Measurements from ENCODE around the gene CNGA4.

CNGA4 gene

GRCh38 chr11:6263662-6264061, 24.8 kb downstream of the CNGA4 start:
- TF ChIP-seq GATA2 (IDR thresholded peaks at IDR 0.05; ENCODE audit: low read depth, low read length), result no peak
- no peak for TF ChIP-seq GATA3 (IDR thresholded peaks at IDR 0.05; ENCODE audit: low read depth, low read length)

- no peak for TF ChIP-seq GATA2 (IDR thresholded peaks at IDR 0.05; ENCODE audit: low read depth, low read length)
- TF ChIP-seq GATA3 (IDR thresholded peaks at IDR 0.05; ENCODE audit: low read depth, low read length), result no peak
Observed at GRCh38 chr11:6268820-6269219, 29.9 kb downstream of the CNGA4 start.

GRCh38 chr11:6269994-6270393, 31.1 kb downstream of the CNGA4 start:
- TF ChIP-seq GATA3 (IDR thresholded peaks at IDR 0.05; ENCODE audit: low read depth, low read length) (no peak), GATA2 (IDR thresholded peaks at IDR 0.05; ENCODE audit: low read depth, low read length) (no peak)

- TF ChIP-seq GATA3 (IDR thresholded peaks at IDR 0.05; ENCODE audit: low read depth, low read length) (no peak), GATA2 (IDR thresholded peaks at IDR 0.05; ENCODE audit: low read depth, low read length) (no peak)
Observed at GRCh38 chr11:6270584-6271246, 31.8 kb downstream of the CNGA4 start.

DNA sequence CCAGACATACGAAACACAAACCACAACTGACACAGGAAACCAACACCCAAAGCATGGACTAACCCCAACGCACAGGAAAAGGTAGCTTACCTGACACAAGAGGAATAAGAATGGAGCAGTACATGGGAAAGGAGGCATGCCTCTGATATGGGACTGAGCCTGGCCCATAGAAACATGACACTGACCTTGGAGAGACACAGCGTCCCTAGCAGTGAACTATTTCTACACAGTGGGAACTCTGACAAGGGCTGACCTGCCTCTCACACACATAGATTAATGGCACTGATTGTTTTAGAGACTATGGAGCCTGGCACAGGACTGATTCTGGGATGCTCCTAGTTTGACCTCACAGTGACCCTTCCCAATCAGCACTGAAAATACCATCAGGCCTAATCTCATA, 32.7 kb downstream of the CNGA4 start:
- TF ChIP-seq GATA3 (IDR thresholded peaks at IDR 0.05; ENCODE audit: low read depth, low read length) (no peak), GATA2 (IDR thresholded peaks at IDR 0.05; ENCODE audit: low read depth, low read length) (no peak)

GRCh38 chr11:6273188-6273587, 34.3 kb downstream of the CNGA4 start:
- no peak for TF ChIP-seq GATA2 (IDR thresholded peaks at IDR 0.05; ENCODE audit: low read depth, low read length)
- TF ChIP-seq GATA3 (IDR thresholded peaks at IDR 0.05; ENCODE audit: low read depth, low read length), result no peak

DNA sequence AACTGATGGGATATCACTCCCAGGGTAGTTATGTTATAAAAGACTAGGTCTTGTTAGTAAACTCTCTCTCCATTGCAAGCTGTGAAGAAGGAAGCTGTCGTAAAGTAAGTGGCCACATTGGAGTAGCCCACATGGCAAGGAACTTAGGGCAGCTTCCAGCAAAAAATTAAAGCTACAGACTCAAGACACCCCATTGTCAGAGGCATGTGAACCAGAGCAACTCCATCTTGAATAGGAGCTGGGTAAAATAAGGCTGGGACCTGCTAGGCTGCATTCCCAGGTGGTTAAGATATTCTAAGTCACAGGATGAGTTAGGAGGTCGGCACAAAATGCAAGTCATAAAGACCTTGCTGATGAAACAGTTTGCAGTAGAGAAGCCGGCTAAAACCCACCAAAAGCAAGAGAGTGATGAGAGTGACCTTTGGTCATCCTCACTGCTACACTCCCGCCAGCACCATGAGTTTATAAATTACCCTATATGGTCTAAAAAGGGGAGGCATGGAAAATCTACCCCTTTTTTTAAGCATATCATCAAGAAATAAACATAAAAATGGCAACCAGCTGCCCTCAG, 44.6 kb downstream of the CNGA4 start:
- TF ChIP-seq GATA2 (IDR thresholded peaks at IDR 0.05; ENCODE audit: low read depth, low read length) (no peak), GATA3 (IDR thresholded peaks at IDR 0.05; ENCODE audit: low read depth, low read length) (no peak)

DNA sequence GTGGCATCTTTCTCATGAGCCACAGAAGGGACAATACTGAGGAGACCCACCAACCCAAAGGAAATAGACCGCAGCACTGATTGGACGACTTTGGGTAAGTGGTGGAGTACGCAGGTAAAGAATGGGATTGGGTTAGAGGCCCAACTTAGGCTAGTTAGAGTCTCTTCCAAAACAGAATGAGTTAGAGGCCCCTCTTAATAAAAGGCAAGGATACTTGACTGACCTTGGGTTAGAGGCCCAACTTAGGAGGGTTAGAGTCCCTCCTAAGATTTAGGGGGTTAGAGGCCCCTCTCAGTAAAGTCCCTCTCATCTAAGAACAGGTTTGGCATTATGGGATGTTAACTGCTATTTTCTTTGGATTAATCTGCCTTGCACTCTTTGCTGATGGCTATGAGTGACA, 45.4 kb downstream of the CNGA4 start:
- TF ChIP-seq GATA2 (IDR thresholded peaks at IDR 0.05; ENCODE audit: low read depth, low read length) (no peak), GATA3 (IDR thresholded peaks at IDR 0.05; ENCODE audit: low read depth, low read length) (no peak)

DNA sequence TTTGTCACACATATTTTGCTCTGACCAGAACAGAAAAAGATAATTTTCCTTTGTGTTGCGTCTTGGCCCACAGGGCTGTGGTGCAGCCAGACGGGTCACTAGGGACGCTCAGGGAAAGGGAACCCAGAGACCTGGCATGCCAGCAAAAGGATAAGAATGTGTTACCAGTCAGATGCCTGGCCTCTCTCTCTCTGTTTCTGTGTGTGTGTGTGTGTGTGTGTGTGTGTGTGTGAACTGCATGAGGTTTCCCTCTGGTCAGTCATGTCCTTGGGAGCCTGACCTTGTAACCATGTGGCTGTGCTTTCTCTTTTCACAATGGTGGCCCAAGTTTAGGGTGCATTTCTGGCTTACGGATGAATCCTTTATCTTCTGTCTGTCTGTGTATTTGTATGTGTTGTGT, 46.1 kb downstream of the CNGA4 start:
- TF ChIP-seq GATA2 (IDR thresholded peaks at IDR 0.05; ENCODE audit: low read depth, low read length), result no peak
- TF ChIP-seq GATA3 (IDR thresholded peaks at IDR 0.05; ENCODE audit: low read depth, low read length), result no peak
